Measurements from ENCODE around the gene FGFR4.

The FGFR4 gene

DNA sequence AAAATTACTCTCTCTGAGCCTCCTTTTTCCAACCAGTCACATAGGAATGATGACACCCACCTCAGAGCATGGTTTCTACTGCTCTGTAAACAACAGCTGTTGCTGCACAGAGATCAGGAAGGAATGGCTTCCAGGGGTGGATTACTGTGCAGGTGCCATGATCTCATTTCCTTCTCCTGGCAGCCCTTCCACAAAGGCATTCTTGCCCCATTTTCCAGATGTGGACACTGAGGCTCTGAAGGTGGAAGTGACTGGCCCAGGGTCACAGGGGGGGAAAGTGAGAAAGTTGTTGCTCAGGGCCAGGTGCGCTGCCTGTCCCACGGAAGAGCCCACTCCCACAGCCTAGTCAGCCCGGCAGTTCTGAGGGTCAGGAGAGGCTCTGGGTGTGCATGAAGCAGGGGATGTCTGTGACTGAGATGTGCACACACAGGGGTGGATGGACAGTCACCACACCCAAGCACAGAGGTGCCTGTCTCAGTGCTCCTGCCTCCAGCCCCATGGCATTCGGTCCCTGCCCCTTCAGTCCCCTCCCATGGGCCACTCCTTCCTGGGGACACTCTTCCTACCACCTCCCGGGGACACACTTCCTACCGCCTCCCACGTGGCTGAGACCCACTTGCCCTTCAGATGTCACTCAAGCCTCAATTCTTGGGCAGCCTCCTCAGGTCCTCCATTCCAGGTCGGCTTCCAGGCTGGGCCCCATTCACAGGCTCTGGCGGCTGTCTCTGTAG, 17.0 kb downstream of the FGFR4 start:
- no peak for DNase-seq

- DNase-seq: no peak
Observed at GRCh38 chr5:177105691-177106476, 19.2 kb downstream of the FGFR4 start.

GRCh38 chr5:177107159-177107558, 20.4 kb downstream of the FGFR4 start:
- DNase-seq: no peak

DNA sequence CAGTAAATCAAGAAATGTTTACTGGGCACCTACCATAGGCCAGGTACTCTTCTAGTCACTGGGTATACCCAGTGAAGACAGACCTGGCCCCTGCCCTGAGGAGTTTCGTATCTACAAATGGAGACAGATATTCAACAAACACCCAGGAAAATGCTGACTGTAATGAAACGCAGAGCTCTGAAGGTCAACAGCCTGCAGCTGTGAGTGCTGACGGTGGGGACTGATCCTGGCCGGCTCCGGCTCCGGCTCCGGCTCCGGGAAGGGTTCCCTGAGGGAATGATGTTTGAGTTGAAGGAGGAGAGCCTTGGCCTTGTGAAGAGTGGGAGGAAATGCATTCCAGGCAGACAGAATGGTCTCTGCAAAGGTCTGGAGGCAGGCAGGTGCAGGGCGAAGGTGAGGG, 23.1 kb downstream of the FGFR4 start:
- DNase-seq: no peak

- peak; percentile 56 to 62 for DNase-seq
Observed at GRCh38 chr5:177111720-177112394, 25.1 kb downstream of the FGFR4 start.

- DNase-seq: no peak
Observed at GRCh38 chr5:177112589-177113220, 26.0 kb downstream of the FGFR4 start.

GRCh38 chr5:177113566-177114424, 27.1 kb downstream of the FGFR4 start:
- peak; percentile 75 to 83 for DNase-seq

DNA sequence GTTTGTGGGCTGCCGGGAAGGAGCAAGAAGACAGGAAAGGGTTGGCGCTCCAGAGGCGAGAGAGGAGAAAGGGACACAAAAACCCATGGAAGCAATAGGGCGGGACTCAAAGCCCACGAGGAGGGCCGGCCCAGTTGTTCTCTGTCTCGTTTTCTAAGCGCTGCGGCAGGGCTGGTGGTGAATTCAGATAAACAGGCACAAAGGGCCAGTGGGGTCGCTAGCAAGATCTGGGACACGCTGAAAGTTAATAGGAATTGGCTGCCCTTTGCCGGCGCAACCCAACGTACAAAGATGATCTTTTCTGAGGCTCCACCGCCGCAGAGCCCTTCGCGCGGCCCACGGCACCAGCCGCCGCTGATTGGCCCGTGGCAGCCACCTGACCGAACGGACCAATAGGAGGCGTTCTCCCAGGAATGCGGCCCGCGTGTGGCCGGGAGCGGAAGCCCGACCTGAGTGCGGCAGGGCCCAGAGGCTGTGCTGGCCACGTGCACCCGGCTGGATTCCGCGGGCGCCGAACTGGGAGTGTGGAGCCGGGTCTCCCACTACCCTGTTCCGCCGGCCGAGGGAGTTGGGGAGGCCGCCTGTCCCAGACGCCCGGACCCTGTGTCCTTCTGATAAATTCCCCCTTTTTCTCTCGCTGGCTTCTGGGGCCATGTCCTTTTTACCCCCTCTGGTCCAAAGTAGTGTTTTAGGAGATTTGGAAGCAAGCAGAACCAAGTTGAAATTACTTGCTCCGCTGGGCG, 30.1 kb downstream of the FGFR4 start:
- peak; percentile 85 to 88 for DNase-seq

DNA sequence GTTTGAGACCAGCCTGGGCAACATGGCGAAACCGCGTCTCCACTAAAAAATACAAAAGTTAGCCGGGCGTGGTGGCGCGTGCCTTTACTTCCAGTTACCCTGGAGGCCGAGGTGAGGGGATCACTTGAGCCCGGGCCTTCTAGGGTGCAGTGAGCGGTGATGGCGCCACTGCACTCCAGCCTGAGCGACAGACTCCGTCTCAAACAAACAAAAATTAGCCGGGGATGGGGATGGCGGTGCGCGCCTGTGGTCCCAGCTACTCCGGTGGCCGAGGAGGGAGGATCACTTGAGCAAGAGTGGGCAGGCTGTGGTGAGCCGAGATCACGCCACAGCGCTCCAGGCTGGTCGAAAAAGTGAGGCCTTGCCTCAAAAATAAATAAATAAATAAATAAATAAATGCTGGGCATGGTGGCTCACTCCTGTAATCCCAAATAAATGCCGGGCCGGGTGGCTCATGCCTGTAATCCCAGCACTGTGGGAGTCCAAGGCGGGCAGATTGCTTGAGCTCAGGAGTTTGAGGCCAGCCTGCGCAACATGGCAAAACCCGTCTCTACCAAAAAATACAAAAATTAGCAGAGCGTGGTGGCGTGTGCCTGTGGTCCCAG, 30.8 kb downstream of the FGFR4 start:
- DNase-seq: no peak

DNA sequence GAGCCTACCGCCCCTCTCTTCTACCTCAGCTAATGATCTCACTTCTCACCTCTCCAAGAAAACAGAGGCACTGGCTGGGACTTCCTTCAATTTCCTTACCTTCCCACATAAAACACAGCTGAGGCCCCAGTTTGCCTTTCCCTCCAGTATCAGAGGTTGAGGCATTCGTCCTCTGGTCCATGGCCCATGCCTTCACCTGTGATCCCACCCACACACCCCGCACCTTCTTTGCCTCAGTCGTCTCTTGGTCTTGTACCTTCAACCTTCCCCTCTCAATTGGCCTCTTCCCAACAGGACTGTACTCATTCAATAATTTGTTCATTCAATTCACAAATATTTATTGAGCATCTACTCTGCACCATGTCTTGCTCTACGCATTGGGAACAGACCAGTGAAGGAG, 35.9 kb downstream of the FGFR4 start:
- no peak for DNase-seq

DNA sequence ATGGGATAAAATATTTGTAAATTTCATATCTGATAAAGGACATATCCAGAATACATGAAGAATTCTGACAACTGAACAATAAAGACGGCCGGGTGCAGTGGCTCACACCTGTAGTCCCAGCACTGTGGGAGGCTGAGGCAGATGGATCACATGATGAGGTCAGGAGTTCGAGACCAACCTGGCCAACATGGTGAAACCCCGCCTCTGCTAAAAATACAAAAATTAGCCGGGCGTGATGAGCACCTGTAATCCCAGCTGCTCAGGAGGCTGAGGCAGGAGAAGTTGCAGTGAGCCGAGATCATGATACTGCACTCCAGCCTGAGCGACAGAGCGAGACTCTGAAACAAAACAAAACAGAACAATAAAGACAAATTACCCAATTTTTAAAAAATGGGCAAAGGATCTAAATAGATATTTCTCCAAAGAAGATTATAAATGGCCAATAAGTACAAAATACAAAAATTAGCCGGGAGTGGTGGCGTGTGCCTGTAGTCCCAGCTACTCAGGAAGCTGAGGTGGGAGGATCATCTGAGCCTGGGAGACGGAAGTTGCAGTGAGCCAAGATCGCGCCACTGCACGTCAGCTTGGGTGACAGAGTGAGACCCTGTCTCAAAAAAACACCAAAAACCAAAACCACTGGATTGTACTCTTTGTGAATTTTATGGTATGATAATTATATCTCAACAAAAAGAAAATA, 37.2 kb downstream of the FGFR4 start:
- DNase-seq: no peak

- no peak for DNase-seq
Observed at GRCh38 chr5:177124486-177124991, 37.8 kb downstream of the FGFR4 start.

DNA sequence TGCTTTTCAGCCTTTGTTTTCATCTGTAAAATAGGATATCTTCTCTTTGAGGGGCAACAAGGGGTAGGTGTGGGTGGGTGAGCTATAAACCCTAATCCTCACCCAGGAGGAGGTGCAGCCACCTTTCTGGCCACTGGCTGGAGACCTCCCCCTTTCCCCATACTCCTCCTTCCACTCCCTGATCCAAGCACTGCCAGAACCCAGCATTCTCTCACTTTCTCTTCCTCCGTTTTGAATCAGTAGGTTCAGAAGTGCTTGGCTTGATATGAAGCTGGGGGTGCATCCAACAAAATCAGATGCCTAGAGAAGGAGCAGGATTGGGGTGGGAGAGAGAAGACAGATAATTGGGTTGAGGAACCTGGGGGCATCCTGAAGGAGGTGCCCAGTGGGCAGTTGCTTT, 40.1 kb downstream of the FGFR4 start:
- DNase-seq: no peak

GRCh38 chr5:177128551-177128981, 41.9 kb downstream of the FGFR4 start:
- DNase-seq: peak in 1 of 2 donors; percentile 37

GRCh38 chr5:177130211-177131018, 43.7 kb downstream of the FGFR4 start:
- DNase-seq: no peak

DNA sequence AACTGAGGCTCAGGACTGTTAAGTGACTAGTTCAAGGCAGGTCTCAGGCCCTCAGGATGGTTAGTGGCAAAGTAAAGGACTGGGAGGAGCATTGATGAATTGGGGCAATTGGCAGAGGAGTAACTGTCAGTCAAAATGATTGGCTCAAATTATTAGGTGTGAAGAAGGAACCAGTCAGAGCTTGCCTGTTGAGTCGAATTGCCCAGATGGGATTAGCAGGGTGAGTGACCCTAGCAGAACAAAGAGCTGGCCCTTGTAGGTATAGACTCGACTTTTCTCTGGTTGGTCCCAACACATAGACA, 44.3 kb downstream of the FGFR4 start:
- no peak for DNase-seq

- no peak for DNase-seq
Observed at GRCh38 chr5:177131352-177132135, 44.8 kb downstream of the FGFR4 start.

Measured in CD4-positive, alpha-beta T cell treated with Interleukin-1 beta for 1 hour (primary cell).